GM12878 (cell line): ENCODE measurements around the gene SLC35B4. TPM values are rescaled to one million over a fixed set of nuclear protein-coding genes. Genes with fewer than 3 reads are reported as not detected.

ENCODE experiments used
- ATAC-seq: fragments of 200-7000 bp; cut with Tn5 transposase; 3 replicates; pipeline ENCODE4 v1.9.1; 2020; ENCODE audit warnings: mild to moderate bottlenecking, moderate library complexity
- BruUV-seq: library from RNA; stranded (reverse); fragments of 400-500 nt; replicated peaks from 2 replicates; lab custom pipeline; 2021; lab: Mats Ljungman, UMichigan
- CTCF ChIA-PET: fragments of 300-600 bp; sonication (Branson Sonifier 250); formaldehyde crosslinking; extraction: SDS; loops from one replicate; lab custom pipeline; 2021; ENCODE audit warnings: inconsistent platforms; lab: Yijun Ruan, JAX
- POLR2A ChIA-PET: fragments of 350-600 bp; formaldehyde crosslinking; extraction: SDS; loops from one replicate; lab custom pipeline; 2021; ENCODE audit warnings: inconsistent platforms; lab: Charles Lee
- RAD21 ChIA-PET: fragments of 300-600 bp; sonication (Branson Sonifier 250); formaldehyde crosslinking; loops from one replicate; lab custom pipeline; 2023; ENCODE audit warnings: antibody characterized with exemption; ENCODE audit not compliant: unreplicated experiment; lab: Charles Lee
- SMC1A ChIA-PET: fragments of 300-600 bp; sonication (Branson Sonifier 250); formaldehyde crosslinking; loops from one replicate; lab custom pipeline; 2023; ENCODE audit not compliant: unreplicated experiment, uncharacterized antibody; lab: Charles Lee
- DNase-seq: peaks from one replicate; pipeline ENCODE4 v3.0.0-alpha.2; 2011; ENCODE audit warnings: low read depth, low spot score
- FAIRE-seq: peaks from 3 replicates; lab custom pipeline; 2011; peaks lifted over from hg19 to GRCh38; lab: Jason Lieb, UNC
- H2AFZ ChIP-seq: 2 replicates; pipeline ENCODE4 v1.6.0; 2011; ENCODE audit warnings: low read depth, low read length, control low read depth; ENCODE audit not compliant: control insufficient read depth
- H3K27ac ChIP-seq: 2 replicates; pipeline ENCODE4 v1.5.1; 2011; ENCODE audit warnings: control low read depth; ENCODE audit not compliant: control insufficient read depth, insufficient read depth
- H3K27me3 ChIP-seq, 2 experiments: replicated peaks in 1 of 2; 2 replicates each; pipeline versions ENCODE4 v1.6.0 to v1.6.1; 2011; ENCODE audit warnings: low read length in 1 of 2; ENCODE audit not compliant: control insufficient read depth in 2 of 2, insufficient read depth in 2 of 2
- H3K36me3 ChIP-seq, 2 experiments: 2 replicates each; pipeline ENCODE4 v1.5.1; 2011; ENCODE audit warnings: low read length in 1 of 2; ENCODE audit not compliant: control insufficient read depth in 2 of 2, insufficient read depth in 2 of 2
- H3K4me1 ChIP-seq: 2 replicates; pipeline ENCODE4 v1.6.1; 2011; ENCODE audit warnings: mild to moderate bottlenecking, low read length, moderate library complexity, mixed read lengths; ENCODE audit not compliant: control insufficient read depth, insufficient read depth
- H3K4me2 ChIP-seq: 2 replicates; pipeline ENCODE4 v1.6.0; 2011; ENCODE audit warnings: control low read depth; ENCODE audit not compliant: control insufficient read depth, insufficient read depth
- H3K4me3 ChIP-seq: fragments of 200-600 bp; sonication (generic); 2 replicates; pipeline ENCODE4 v1.5.1; 2016
- H3K79me2 ChIP-seq: 2 replicates; pipeline ENCODE4 v1.6.0; 2011; ENCODE audit warnings: low read length; ENCODE audit not compliant: control insufficient read depth, insufficient read depth
- H3K9ac ChIP-seq: 2 replicates; pipeline ENCODE4 v1.8.0; 2011; ENCODE audit warnings: low read length, control low read depth, mixed read lengths; ENCODE audit not compliant: control insufficient read depth, insufficient read depth
- H3K9me3 ChIP-seq: replicated peaks from 3 replicates; pipeline ENCODE4 v1.5.1; 2011; ENCODE audit warnings: mild to moderate bottlenecking, low read length; ENCODE audit not compliant: control insufficient read depth, insufficient read depth
- H4K20me1 ChIP-seq: 2 replicates; pipeline ENCODE4 v1.6.0; 2011; ENCODE audit not compliant: control insufficient read depth, insufficient read depth
- ATF3 ChIP-seq: IDR thresholded peaks from 2 replicates; pipeline ENCODE4 v1.6.1; 2011; ENCODE audit warnings: low read depth, mild to moderate bottlenecking, low read length, moderate library complexity, borderline replicate concordance; ENCODE audit errors: extremely low read depth
- BMI1 ChIP-seq: fragments of 450-650 bp; IDR thresholded peaks from 2 replicates; pipeline ENCODE4 v1.6.1; 2016; ENCODE audit warnings: mild to moderate bottlenecking, moderate library complexity, borderline replicate concordance
- CBFB ChIP-seq: IDR thresholded peaks from 2 replicates; pipeline ENCODE4 v1.6.1; 2016; ENCODE audit warnings: antibody characterized with exemption, low read depth
- CEBPZ ChIP-seq: fragments of 150-350 bp; IDR thresholded peaks from 2 replicates; pipeline ENCODE4 v1.6.1; 2016; ENCODE audit warnings: low read depth, low read length
- CHD2 ChIP-seq: IDR thresholded peaks from 2 replicates; pipeline ENCODE4 v1.6.1; 2011; ENCODE audit warnings: low read depth, low read length, improper control_type of control experiment, borderline replicate concordance
- CREB1 ChIP-seq: IDR thresholded peaks from 2 replicates; pipeline ENCODE4 v1.6.1; 2012; ENCODE audit warnings: low read depth, mild to moderate bottlenecking, inconsistent platforms
- CTCF ChIP-seq, 3 experiments: IDR thresholded peaks in 2 of 3; conservative IDR thresholded peaks in 1 of 3; 2 replicates each; pipeline ENCODE4 v1.5.1; 2011; ENCODE audit warnings: low read depth in 3 of 3, low read length in 3 of 3, mild to moderate bottlenecking in 3 of 3, control low read depth in 2 of 3, moderate library complexity in 2 of 3, inconsistent platforms in 1 of 3, mixed read lengths in 1 of 3; ENCODE audit not compliant: control insufficient read depth in 2 of 3, insufficient read depth in 1 of 3; ENCODE audit errors: extremely low read depth in 1 of 3
- HDAC6 ChIP-seq: fragments of 200-600 bp; sonication (generic); IDR thresholded peaks from one replicate; pipeline ENCODE4 v1.8.0; 2017; ENCODE audit warnings: antibody characterized with exemption; ENCODE audit not compliant: unreplicated experiment
- IKZF1 ChIP-seq: fragments of 450-650 bp; conservative IDR thresholded peaks from 2 replicates; pipeline ENCODE4 v1.6.1; 2017; ENCODE audit warnings: antibody characterized with exemption, mild to moderate bottlenecking
- KAT2A ChIP-seq: conservative IDR thresholded peaks from 2 replicates; pipeline ENCODE4 v1.6.1; 2011; ENCODE audit warnings: low read depth, low read length; ENCODE audit not compliant: control insufficient read depth
- SMAD5 ChIP-seq: IDR thresholded peaks from 2 replicates; pipeline ENCODE4 v1.6.1; 2016; ENCODE audit warnings: antibody characterized with exemption, low read depth
- SMARCA5 ChIP-seq: fragments of 450-650 bp; IDR thresholded peaks from 2 replicates; pipeline ENCODE4 v1.6.1; 2017; ENCODE audit warnings: mild to moderate bottlenecking
- SPI1 ChIP-seq: IDR thresholded peaks from 2 replicates; pipeline ENCODE4 v1.6.1; 2011; ENCODE audit warnings: low read depth, mild to moderate bottlenecking, low read length, moderate library complexity, borderline replicate concordance; ENCODE audit not compliant: insufficient read depth
- STAT1 ChIP-seq: fragments of 450-650 bp; conservative IDR thresholded peaks from 2 replicates; pipeline ENCODE4 v1.6.1; 2014; ENCODE audit warnings: antibody characterized with exemption, mild to moderate bottlenecking
- TCF7 ChIP-seq: IDR thresholded peaks from 2 replicates; pipeline ENCODE4 v1.6.1; 2014; ENCODE audit warnings: antibody characterized with exemption, borderline replicate concordance
- ZBTB40 ChIP-seq: fragments of 450-650 bp; IDR thresholded peaks from 2 replicates; pipeline ENCODE4 v1.6.1; 2016; ENCODE audit warnings: mild to moderate bottlenecking, moderate library complexity, borderline replicate concordance
- WGBS: methylation state at CpG from one replicate; pipeline ENCODE4 v1.1.6; 2016; ENCODE audit warnings: low lambda C conversion rate; ENCODE audit not compliant: insufficient replicate concordance, insufficient coverage; ENCODE audit errors: missing lambda C conversion rate; 5-methylcytosine and 5-hydroxymethylcytosine counted together
- in situ Hi-C: fragments of 300-500 bp; cut with MboI; formaldehyde crosslinking; loops from 9 replicates; pipeline ENCODE4 v1.14.3; 2018; ENCODE audit warnings: mixed read lengths
- intact Hi-C: fragments of 100-400 bp; cut with micrococcal nuclease; formaldehyde crosslinking; loops from one replicate; pipeline ENCODE4 v1.14.2; 2022; ENCODE audit not compliant: unreplicated experiment
- polyA plus RNA-seq, 11 experiments: library from polyadenylated mRNA; depleted of rRNA in 4 of 11; unstranded in 6 of 11; stranded (reverse) in 5 of 11; fragments of >200 nt; fragmentation: Nextera tagmentation in 4 of 11; fragmentation: Illumina TruSeq in 1 of 11; extraction: Ambion mirVana in 4 of 11; extraction: Trizol in 1 of 11; gene quantifications; 1 replicate in 1 of 11; 2 replicates in 10 of 11; pipeline versions ENCODE4 v1.2.1 to v1.2.3, GENCODE V29; 2011 to 2016; ENCODE audit warnings: inconsistent platforms in 2 of 11, missing spikeins in 2 of 11, low read depth in 1 of 11
- total RNA-seq, 4 experiments: library from RNA; depleted of rRNA in 3 of 4; stranded (reverse); fragments of >200 nt in 3 of 4; fragmentation: Illumina TruSeq in 1 of 4; extraction: Trizol in 1 of 4; gene quantifications; 2 replicates each; pipeline versions ENCODE4 v1.2.1 to v1.2.3, GENCODE V29; 2013 to 2021

The SLC35B4 gene
- total and polyA plus RNA-seq, 10 of the 15 experiments (the other 5 are each of a cell fraction or from before 2014, with no cell fraction given), result 3.6 to 23.9 (median 14.0) TPM

GRCh38 chr7:134313543-134313942 is 3.2 kb downstream of the SLC35B4 start:
- Histone ChIP-seq H3K79me2 (peaks cover 3% of the 10 kb centered on the region), H3K4me3 (no peak overlapping the region), H4K20me1 (no peaks in the 10 kb centered on the region), H3K36me3 (no peaks in the 10 kb centered on the region), H3K4me2 (no peak overlapping the region), H3K4me1 (no peaks in the 10 kb centered on the region), H3K9ac (no peak overlapping the region), H3K27ac (no peak overlapping the region), H3K9me3 (no peaks in the 10 kb centered on the region), H2AFZ (no peak overlapping the region), H3K27me3 (no peaks in the 10 kb centered on the region)
- DNase-seq (no peak), ATAC-seq (no peak), FAIRE-seq (no peak)
- in situ Hi-C loops, result no loop called here
- no TSS peak for BruUV-seq
- RAD21 ChIA-PET, result no interaction called here
- 100% methylated on average over 1 of the region's 1 CpG for WGBS
- POLR2A ChIA-PET, result no interaction called here
- SMC1A ChIA-PET, result no interaction called here
- CTCF ChIA-PET, result interaction anchor here (1.0 to 1.2 kb wide), 2 partner anchors 9 to 48 kb away, joined by 3 read pairs; no protein-coding TSS in a partner anchor
- intact Hi-C loops, result no loop called here
- TF ChIP-seq TCF7 (no peak), CHD2 (no peak), CTCF (IDR thresholded peaks at IDR 0.05 in 2 of 3, conservative IDR thresholded peaks at IDR 0.05 in 1 of 3; ENCODE audit: control insufficient read depth in 2 of 3, extremely low read depth in 1 of 3, insufficient read depth in 1 of 3, low read depth in 3 of 3, low read length in 3 of 3) (no peak), CEBPZ (no peak), KAT2A (no peak), IKZF1 (no peak), SMAD5 (no peak), ATF3 (no peak), SMARCA5 (no peak), BMI1 (no peak), CBFB (no peak), HDAC6 (no peak), ZBTB40 (no peak), CREB1 (no peak), SPI1 (no peak), STAT1 (no peak)
